HepG2 (cell line): Measurements from ENCODE around the gene USP36. TPM values are rescaled to one million over a fixed set of nuclear protein-coding genes. Genes with fewer than 3 reads are reported as not detected.

Experiments used
- AGO2 ChIP-seq: fragments of 200-400 bp; formaldehyde crosslinking; optimal IDR thresholded peaks from 2 replicates; pipeline ENCODE3; 2017; ENCODE audit warnings: mild to moderate bottlenecking, low read depth, low read length, moderate library complexity
- ATF7-NPFF ChIP-seq: sonication (generic); formaldehyde crosslinking; IDR thresholded peaks from 2 replicates; pipeline ENCODE4 v1.8.1; 2023; ENCODE audit warnings: mild to moderate bottlenecking, low read depth, missing genetic modification reagents, moderate library complexity
- MEIS1 ChIP-seq: sonication (generic); formaldehyde crosslinking; IDR thresholded peaks from 2 replicates; pipeline ENCODE4 v1.9.0; 2021; ENCODE audit warnings: mild to moderate bottlenecking, missing genetic modification reagents, moderate library complexity, borderline replicate concordance
- MXI1 ChIP-seq: IDR thresholded peaks from 3 replicates; pipeline ENCODE4 v1.6.1; 2012; ENCODE audit warnings: low read depth, low read length, inconsistent platforms, borderline replicate concordance
- SALL1 ChIP-seq: sonication (generic); formaldehyde crosslinking; IDR thresholded peaks from 2 replicates; pipeline ENCODE4 v1.8.0; 2022; ENCODE audit warnings: mild to moderate bottlenecking, missing genetic modification reagents
- SP140L ChIP-seq: sonication (generic); formaldehyde crosslinking; IDR thresholded peaks from 2 replicates; pipeline ENCODE4 v1.4.0; 2020; ENCODE audit warnings: missing genetic modification reagents, borderline replicate concordance
- SP2 ChIP-seq: sonication (generic); formaldehyde crosslinking; IDR thresholded peaks from 2 replicates; pipeline ENCODE4 v1.5.1; 2020; ENCODE audit warnings: mild to moderate bottlenecking, missing genetic modification reagents
- UBTF ChIP-seq: sonication (generic); formaldehyde crosslinking; IDR thresholded peaks from 2 replicates; pipeline ENCODE4 v1.4.0; 2020; ENCODE audit warnings: mild to moderate bottlenecking, missing genetic modification reagents
- ZBTB26 ChIP-seq: IDR thresholded peaks from 2 replicates; pipeline ENCODE4 v1.6.1; 2016; ENCODE audit warnings: missing compliant biosample characterization, missing genetic modification reagents, borderline replicate concordance
- ZNF263 ChIP-seq: sonication (generic); formaldehyde crosslinking; IDR thresholded peaks from 2 replicates; pipeline ENCODE4 v1.4.0; 2020; ENCODE audit warnings: missing genetic modification reagents
- ZNF33B ChIP-seq: sonication (generic); formaldehyde crosslinking; IDR thresholded peaks from 2 replicates; pipeline ENCODE4 v1.5.1; 2020; ENCODE audit warnings: mild to moderate bottlenecking, missing genetic modification reagents
- ZNF558 ChIP-seq: sonication (generic); formaldehyde crosslinking; IDR thresholded peaks from 2 replicates; pipeline ENCODE4 v1.9.0; 2022; ENCODE audit warnings: mild to moderate bottlenecking, missing genetic modification reagents, borderline replicate concordance
- ZNF570 ChIP-seq: sonication (generic); formaldehyde crosslinking; IDR thresholded peaks from 2 replicates; pipeline ENCODE4 v1.4.0; 2020; ENCODE audit warnings: mild to moderate bottlenecking, missing genetic modification reagents, borderline replicate concordance
- ZNF605 ChIP-seq: sonication (generic); formaldehyde crosslinking; IDR thresholded peaks from 2 replicates; pipeline ENCODE4 v1.8.0; 2022; ENCODE audit warnings: mild to moderate bottlenecking, missing genetic modification reagents
- polyA plus RNA-seq, 8 experiments: library from polyadenylated mRNA; depleted of rRNA in 3 of 8; stranded (reverse) in 7 of 8; unstranded in 1 of 8; fragments of >200 nt; fragmentation: Illumina TruSeq in 4 of 8; extraction: Trizol in 4 of 8; gene quantifications; 2 replicates each; pipeline versions ENCODE4 v1.2.1 to v1.2.3, GENCODE V29; 2011 to 2016; ENCODE audit warnings: low read depth in 4 of 8, missing spikeins in 1 of 8, mixed read lengths in 1 of 8; ENCODE audit not compliant: insufficient read depth in 1 of 8
- total RNA-seq, 5 experiments: library from RNA; depleted of rRNA; stranded (reverse); fragments of >200 nt; fragmentation: Illumina TruSeq; extraction: Trizol; gene quantifications; 2 replicates each; pipeline ENCODE4 v1.2.3, GENCODE V29; 2016; ENCODE audit warnings: low read depth in 1 of 5
- TF ChIP-seq, protein P1 (sequence below): sonication (generic); formaldehyde crosslinking; IDR thresholded peaks from 2 replicates; pipeline ENCODE4 v1.4.0; 2020; ENCODE audit warnings: low read depth, mild to moderate bottlenecking, missing genetic modification reagents
- TF ChIP-seq, protein P2 (sequence below): sonication (generic); formaldehyde crosslinking; IDR thresholded peaks from 2 replicates; pipeline ENCODE4 v1.4.0; 2020; ENCODE audit warnings: missing genetic modification reagents, low read depth, mild to moderate bottlenecking, borderline replicate concordance
- TF ChIP-seq, protein P3 (sequence below): sonication (generic); formaldehyde crosslinking; IDR thresholded peaks from 2 replicates; pipeline ENCODE4 v1.8.0; 2022; ENCODE audit warnings: mild to moderate bottlenecking, missing genetic modification reagents, borderline replicate concordance
- TF ChIP-seq, protein P4 (sequence below): sonication (generic); formaldehyde crosslinking; IDR thresholded peaks from 2 replicates; pipeline ENCODE4 v1.4.0; 2020; ENCODE audit warnings: missing genetic modification reagents

Gene USP36
- total and polyA plus RNA-seq, 2 of the 13 experiments (the other 11 are each of a cell fraction or from before 2014, with no cell fraction given): 29.6 to 45.9 TPM

GRCh38 chr17:78839762-78840529 lies 668 bp downstream of the USP36 start (continued):
- TF ChIP-seq, protein P1, sequence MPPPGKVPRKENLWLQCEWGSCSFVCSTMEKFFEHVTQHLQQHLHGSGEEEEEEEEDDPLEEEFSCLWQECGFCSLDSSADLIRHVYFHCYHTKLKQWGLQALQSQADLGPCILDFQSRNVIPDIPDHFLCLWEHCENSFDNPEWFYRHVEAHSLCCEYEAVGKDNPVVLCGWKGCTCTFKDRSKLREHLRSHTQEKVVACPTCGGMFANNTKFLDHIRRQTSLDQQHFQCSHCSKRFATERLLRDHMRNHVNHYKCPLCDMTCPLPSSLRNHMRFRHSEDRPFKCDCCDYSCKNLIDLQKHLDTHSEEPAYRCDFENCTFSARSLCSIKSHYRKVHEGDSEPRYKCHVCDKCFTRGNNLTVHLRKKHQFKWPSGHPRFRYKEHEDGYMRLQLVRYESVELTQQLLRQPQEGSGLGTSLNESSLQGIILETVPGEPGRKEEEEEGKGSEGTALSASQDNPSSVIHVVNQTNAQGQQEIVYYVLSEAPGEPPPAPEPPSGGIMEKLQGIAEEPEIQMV (CRISPR knock-in tag): no peak
- TF ChIP-seq, protein P2, sequence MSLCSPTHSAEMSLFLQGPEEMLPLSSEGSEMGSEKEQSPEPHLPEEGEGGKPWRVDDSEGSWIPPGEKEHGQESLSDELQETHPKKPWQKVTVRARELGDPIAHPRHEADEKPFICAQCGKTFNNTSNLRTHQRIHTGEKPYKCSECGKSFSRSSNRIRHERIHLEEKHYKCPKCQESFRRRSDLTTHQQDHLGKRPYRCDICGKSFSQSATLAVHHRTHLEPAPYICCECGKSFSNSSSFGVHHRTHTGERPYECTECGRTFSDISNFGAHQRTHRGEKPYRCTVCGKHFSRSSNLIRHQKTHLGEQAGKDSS: peak; percentile 19; the same call in 1 of the 2 replicates
- TF ChIP-seq SP2 (CRISPR knock-in tag) (no peak), MEIS1 (no peak), ZNF558 (CRISPR knock-in tag) (peak; percentile 63; the same call in 1 of the 2 replicates), ZNF263 (CRISPR knock-in tag) (peak; percentile 29; the same call in 1 of the 2 replicates), ZNF605 (CRISPR knock-in tag) (peak; percentile 12; the same call in 1 of the 2 replicates), SALL1 (CRISPR knock-in tag) (peak; percentile 59), ZBTB26 (CRISPR knock-in tag) (0 out of 2 replicates have a peak, but pooled peaks have one; percentile 25), AGO2 (peak; percentile 65), MXI1 (peak; percentile 59; the same call in 1 of the 3 replicates), ZNF33B (CRISPR knock-in tag) (no peak), ZNF570 (0 out of 2 replicates have a peak, but pooled peaks have one; percentile 19), UBTF (CRISPR knock-in tag) (peak; percentile 29; the same call in 1 of the 2 replicates), SP140L (CRISPR knock-in tag) (no peak), ATF7-NPFF (CRISPR knock-in tag) (peak; percentile 1; the same call in 1 of the 2 replicates)
- TF ChIP-seq, protein P3, sequence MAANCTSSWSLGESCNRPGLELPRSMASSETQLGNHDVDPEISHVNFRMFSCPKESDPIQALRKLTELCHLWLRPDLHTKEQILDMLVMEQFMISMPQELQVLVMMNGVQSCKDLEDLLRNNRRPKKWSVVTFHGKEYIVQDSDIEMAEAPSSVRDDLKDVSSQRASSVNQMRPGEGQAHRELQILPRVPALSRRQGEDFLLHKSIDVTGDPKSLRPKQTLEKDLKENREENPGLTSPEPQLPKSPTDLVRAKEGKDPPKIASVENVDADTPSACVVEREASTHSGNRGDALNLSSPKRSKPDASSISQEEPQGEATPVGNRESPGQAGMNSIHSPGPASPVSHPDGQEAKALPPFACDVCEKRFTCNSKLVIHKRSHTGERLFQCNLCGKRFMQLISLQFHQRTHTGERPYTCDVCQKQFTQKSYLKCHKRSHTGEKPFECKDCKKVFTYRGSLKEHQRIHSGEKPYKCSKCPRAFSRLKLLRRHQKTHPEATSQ: no peak
- TF ChIP-seq, protein P4, sequence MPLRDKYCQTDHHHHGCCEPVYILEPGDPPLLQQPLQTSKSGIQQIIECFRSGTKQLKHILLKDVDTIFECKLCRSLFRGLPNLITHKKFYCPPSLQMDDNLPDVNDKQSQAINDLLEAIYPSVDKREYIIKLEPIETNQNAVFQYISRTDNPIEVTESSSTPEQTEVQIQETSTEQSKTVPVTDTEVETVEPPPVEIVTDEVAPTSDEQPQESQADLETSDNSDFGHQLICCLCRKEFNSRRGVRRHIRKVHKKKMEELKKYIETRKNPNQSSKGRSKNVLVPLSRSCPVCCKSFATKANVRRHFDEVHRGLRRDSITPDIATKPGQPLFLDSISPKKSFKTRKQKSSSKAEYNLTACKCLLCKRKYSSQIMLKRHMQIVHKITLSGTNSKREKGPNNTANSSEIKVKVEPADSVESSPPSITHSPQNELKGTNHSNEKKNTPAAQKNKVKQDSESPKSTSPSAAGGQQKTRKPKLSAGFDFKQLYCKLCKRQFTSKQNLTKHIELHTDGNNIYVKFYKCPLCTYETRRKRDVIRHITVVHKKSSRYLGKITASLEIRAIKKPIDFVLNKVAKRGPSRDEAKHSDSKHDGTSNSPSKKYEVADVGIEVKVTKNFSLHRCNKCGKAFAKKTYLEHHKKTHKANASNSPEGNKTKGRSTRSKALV (CRISPR knock-in tag): peak; percentile 62; the same call in 1 of the 2 replicates
